Osteoblast (primary cell): ENCODE measurements around the gene SHISA6. TPM values are rescaled to one million over a fixed set of nuclear protein-coding genes. Genes with fewer than 3 reads are reported as not detected.

ENCODE experiments used
- DNase-seq: peaks from one replicate; pipeline ENCODE4 v3.0.0; 2011; ENCODE audit warnings: low spot score, mixed read lengths; ENCODE audit not compliant: insufficient read length; ENCODE audit errors: missing footprints
- H2AFZ ChIP-seq: 2 replicates; pipeline ENCODE4 v1.6.0; 2011; ENCODE audit warnings: mild to moderate bottlenecking, low read length
- H3K27ac ChIP-seq: 2 replicates; pipeline ENCODE4 v1.5.1; 2011; ENCODE audit warnings: mild to moderate bottlenecking, low read depth, low read length, moderate library complexity
- H3K27me3 ChIP-seq: 2 replicates; pipeline ENCODE4 v1.6.0; 2012; ENCODE audit warnings: mild to moderate bottlenecking, control low read depth, inconsistent platforms, low read length, moderate library complexity; ENCODE audit not compliant: insufficient read depth
- H3K36me3 ChIP-seq: 2 replicates; pipeline ENCODE4 v1.5.1; 2011; ENCODE audit warnings: mild to moderate bottlenecking, low read length, control low read depth, moderate library complexity; ENCODE audit not compliant: insufficient read depth
- H3K4me1 ChIP-seq: 2 replicates; pipeline ENCODE4 v1.5.1; 2011; ENCODE audit warnings: mild to moderate bottlenecking, low read length, control low read depth, moderate library complexity; ENCODE audit not compliant: insufficient read depth
- H3K4me2 ChIP-seq: 2 replicates; pipeline ENCODE4 v1.6.0; 2011; ENCODE audit warnings: mild to moderate bottlenecking, low read length; ENCODE audit not compliant: insufficient read depth
- H3K4me3 ChIP-seq: fragments of 200-600 bp; sonication (generic); 3 replicates; pipeline ENCODE4 v1.5.1; 2012; ENCODE audit warnings: mild to moderate bottlenecking, low read length, inconsistent platforms; ENCODE audit not compliant: insufficient read depth
- H3K79me2 ChIP-seq: 2 replicates; pipeline ENCODE4 v1.6.0; 2012; ENCODE audit warnings: mild to moderate bottlenecking, low read length, control low read depth, inconsistent platforms; ENCODE audit not compliant: insufficient read depth
- H3K9me3 ChIP-seq: 2 replicates; pipeline ENCODE4 v1.5.1; 2011; ENCODE audit warnings: low read depth, low read length, control low read depth
- H4K20me1 ChIP-seq: 2 replicates; pipeline ENCODE4 v1.6.0; 2012; ENCODE audit warnings: mild to moderate bottlenecking, low read length, control low read depth; ENCODE audit not compliant: insufficient read depth
- total RNA-seq: library from RNA; depleted of rRNA; stranded (reverse); fragments of >200 nt; gene quantifications from 2 replicates; pipeline ENCODE4 v1.2.3, GENCODE V29; 2012
- TF ChIP-seq, protein P1 (sequence below): IDR thresholded peaks from 2 replicates; pipeline ENCODE4 v1.5.1; 2011; ENCODE audit warnings: mild to moderate bottlenecking, low read depth, low read length, moderate library complexity; ENCODE audit errors: extremely low read depth

Gene SHISA6
- total RNA-seq, 1 donor, result not detected

DNA sequence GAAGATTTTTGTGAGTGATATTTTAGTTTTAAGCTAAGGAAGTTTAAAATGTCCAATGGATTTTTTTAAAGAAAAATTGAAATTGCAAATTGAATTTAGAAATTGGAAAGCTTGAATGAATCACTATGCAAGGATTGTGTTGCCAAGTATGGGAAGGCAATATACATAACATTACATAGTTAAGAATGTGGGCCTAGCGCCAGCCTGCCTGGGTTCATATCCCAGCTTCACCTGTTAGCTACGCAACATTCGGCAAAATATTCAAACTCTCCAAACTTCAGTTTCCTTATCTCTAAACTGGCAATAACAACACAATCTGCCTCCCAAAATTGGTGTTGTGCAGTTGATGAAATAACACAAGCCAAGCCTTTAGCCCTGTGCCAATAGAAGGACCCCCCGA lies 306.8 kb downstream of the SHISA6 start:
- TF ChIP-seq, protein P1, sequence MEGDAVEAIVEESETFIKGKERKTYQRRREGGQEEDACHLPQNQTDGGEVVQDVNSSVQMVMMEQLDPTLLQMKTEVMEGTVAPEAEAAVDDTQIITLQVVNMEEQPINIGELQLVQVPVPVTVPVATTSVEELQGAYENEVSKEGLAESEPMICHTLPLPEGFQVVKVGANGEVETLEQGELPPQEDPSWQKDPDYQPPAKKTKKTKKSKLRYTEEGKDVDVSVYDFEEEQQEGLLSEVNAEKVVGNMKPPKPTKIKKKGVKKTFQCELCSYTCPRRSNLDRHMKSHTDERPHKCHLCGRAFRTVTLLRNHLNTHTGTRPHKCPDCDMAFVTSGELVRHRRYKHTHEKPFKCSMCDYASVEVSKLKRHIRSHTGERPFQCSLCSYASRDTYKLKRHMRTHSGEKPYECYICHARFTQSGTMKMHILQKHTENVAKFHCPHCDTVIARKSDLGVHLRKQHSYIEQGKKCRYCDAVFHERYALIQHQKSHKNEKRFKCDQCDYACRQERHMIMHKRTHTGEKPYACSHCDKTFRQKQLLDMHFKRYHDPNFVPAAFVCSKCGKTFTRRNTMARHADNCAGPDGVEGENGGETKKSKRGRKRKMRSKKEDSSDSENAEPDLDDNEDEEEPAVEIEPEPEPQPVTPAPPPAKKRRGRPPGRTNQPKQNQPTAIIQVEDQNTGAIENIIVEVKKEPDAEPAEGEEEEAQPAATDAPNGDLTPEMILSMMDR, result no peak
- Histone ChIP-seq H3K4me2 (no peak overlapping the region), H3K9me3 (no peaks in the 10 kb centered on the region), H3K4me3 (no peak overlapping the region), H4K20me1 (no peaks in the 10 kb centered on the region), H3K36me3 (no peaks in the 10 kb centered on the region), H2AFZ (no peak overlapping the region), H3K79me2 (no peaks in the 10 kb centered on the region), H3K27ac (no peak overlapping the region), H3K4me1 (no peaks in the 10 kb centered on the region), H3K27me3 (no peaks in the 10 kb centered on the region)
- no peak for DNase-seq

DNA sequence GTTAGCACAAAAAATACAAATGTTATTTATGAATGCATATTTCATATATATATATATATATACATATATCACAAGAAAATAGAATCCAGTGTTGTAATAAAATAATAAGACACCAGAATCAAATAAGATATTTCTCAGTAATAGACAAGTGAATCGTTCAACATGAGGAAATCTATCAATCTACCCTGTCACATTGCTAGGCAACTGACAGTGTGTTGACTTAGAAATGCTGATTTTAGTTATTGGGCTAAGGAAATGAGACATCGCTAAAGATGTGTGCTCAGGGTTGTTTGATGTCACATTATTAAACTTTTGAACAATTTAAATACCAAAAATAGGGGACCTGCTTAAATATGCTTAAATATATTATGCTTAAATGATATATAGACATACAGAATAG lies 307.4 kb downstream of the SHISA6 start:
- Histone ChIP-seq H3K27me3 (no peaks in the 10 kb centered on the region), H2AFZ (no peak overlapping the region), H3K4me3 (no peak overlapping the region), H3K4me2 (no peak overlapping the region), H3K27ac (no peak overlapping the region), H3K4me1 (no peaks in the 10 kb centered on the region), H3K9me3 (no peaks in the 10 kb centered on the region), H3K36me3 (no peaks in the 10 kb centered on the region), H4K20me1 (no peaks in the 10 kb centered on the region), H3K79me2 (no peaks in the 10 kb centered on the region)
- DNase-seq, result no peak
- TF ChIP-seq, protein P1, result no peak

DNA sequence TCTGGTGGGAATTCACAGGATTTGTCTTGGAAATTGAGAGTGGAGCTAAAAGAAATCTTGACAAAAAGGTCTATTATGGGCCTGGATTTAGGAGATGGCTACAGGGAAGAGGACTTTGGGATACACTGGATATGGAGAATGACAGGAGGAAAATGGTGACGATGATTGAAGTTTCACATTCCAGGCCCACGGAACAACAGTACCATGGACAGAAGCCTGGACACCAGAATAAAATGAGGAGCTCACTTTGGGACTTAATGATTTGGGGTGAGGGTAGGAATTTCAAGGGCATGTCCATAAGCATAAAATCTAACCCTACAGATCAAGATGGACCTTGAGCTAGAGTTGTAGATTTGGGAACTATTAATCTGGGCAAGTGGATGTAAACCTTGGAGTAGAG lies 309.4 kb downstream of the SHISA6 start:
- no peak for DNase-seq
- Histone ChIP-seq H2AFZ (no peak overlapping the region), H3K27ac (no peak overlapping the region), H3K36me3 (no peaks in the 10 kb centered on the region), H3K79me2 (no peaks in the 10 kb centered on the region), H3K4me2 (no peak overlapping the region), H3K9me3 (no peaks in the 10 kb centered on the region), H4K20me1 (no peaks in the 10 kb centered on the region), H3K4me1 (no peaks in the 10 kb centered on the region), H3K27me3 (no peaks in the 10 kb centered on the region), H3K4me3 (no peak overlapping the region)
- TF ChIP-seq, protein P1, result no peak

DNA sequence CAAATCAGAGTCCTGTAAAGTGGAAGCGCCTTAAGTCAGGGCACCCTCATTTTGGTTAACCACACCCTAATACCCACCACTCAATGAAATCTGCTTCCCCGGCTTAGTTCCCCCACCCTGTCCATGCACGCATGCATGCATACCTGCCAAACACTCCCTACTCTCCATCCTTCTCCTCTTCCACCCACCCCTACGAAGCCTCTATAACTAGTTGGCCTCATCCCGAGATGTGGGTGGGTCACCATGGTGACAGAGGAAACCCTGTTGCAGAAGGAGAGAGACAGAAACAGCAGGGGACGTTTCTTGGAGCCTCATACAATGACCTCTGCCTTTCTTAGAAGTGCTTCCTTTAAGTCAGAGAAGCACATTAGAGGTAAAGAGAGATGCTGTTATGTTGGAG lies 310.4 kb downstream of the SHISA6 start:
- H3K4me3 ChIP-seq, result no peak overlapping the region
- TF ChIP-seq, protein P1, result no peak

More for the DNA sequence above, 310.4 kb downstream of the SHISA6 start:
- Histone ChIP-seq H3K36me3 (no peaks in the 10 kb centered on the region), H3K9me3 (no peaks in the 10 kb centered on the region), H4K20me1 (no peaks in the 10 kb centered on the region), H3K27ac (no peak overlapping the region), H3K79me2 (no peaks in the 10 kb centered on the region), H3K27me3 (no peaks in the 10 kb centered on the region), H2AFZ (no peak overlapping the region), H3K4me1 (no peaks in the 10 kb centered on the region), H3K4me2 (no peak overlapping the region)
- DNase-seq, result no peak
